HG03469 (cell line): ENCODE results near the gene PANK2.
A peak's percentile ranks its signal among the peaks of the same experiment; 100 is the strongest.
"Not testable (repeated sequence)": the region's sequence is repeated elsewhere in the genome, so short reads cannot be mapped to it uniquely, and the experiment has no call there.

Experiments used
- ATAC-seq: cut with Tn5 transposase; IDR thresholded peaks from one replicate; pipeline ENCODE4 v1.9.1; 2021; ENCODE audit warnings: mild to moderate bottlenecking, moderate library complexity, moderate number of reproducible peaks; ENCODE audit not compliant: unreplicated experiment

PANK2 gene

DNA sequence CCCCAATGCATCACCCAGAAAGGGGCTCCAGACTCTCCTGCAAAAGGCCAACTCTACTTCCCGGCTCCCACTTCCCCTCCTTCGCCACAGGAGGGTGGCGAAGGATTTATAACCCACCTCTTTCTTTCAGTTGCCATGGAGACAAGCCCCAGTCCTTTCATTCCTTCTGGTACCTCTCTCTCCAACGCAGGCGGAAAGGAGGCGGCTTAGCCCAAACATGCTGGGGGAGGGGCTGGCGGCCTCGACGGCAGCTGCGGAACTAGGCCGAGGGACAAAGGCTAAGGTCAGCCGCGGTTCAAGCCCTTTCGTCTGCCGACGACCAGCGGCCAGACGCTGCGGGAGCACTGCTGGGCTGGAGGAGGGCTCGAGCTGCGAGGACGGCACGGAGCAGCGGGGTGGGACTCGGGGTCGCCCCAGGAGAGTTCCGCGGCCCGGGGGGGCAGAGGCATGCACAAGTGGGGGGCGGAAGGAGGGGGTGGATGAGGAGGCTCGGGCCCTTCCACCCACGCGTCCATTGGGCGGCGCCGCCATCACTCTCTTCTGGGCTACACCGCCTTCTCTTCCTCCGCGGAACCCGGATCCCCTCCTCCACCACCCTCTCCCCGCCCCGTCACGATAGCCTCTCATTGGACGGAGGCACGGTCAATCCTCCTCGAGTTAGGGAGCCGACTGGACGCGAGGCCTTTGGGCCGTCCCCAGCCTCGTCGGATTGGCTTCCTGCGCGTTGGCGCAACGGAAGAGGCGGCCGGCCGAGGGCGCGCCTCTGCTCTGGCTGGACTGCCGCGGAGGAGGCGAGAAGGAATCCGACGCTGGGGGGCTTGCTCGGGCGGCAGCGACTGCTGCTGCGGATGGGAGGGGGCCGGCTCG is at the start of gene PANK2:
TSS of gene PANK2 (plus strand) at position 766 of the 867 bp plus-strand sequence.
- ATAC-seq, result peak; percentile 82

DNA sequence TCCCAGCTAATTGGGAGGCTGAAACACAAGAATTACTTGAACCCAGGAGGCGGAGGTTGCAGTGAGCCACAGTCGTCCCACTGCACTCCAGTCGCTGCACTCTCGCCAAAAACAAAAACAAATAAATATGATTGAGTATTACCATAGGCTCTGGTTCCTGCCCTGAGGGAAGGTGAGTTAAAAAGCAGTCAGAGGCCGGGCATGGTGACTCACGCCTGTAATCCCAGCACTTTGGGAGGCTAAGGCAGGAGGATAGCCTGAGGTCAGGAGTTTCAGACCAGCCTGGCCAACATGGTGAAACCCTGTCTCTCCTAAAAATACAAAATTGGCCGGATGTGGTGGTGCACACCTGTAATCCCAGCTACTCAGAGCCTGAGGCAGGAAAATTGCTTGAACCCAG is 49.0 kb upstream of the PANK2 start:
- ATAC-seq, result not testable (repeated sequence)

- no peak for ATAC-seq
These were observed 46.7 kb upstream of the PANK2 start for GRCh38 chr20:3842348-3842930.

GRCh38 chr20:3843490-3843889 is 45.7 kb upstream of the PANK2 start:
- ATAC-seq, result no peak

DNA sequence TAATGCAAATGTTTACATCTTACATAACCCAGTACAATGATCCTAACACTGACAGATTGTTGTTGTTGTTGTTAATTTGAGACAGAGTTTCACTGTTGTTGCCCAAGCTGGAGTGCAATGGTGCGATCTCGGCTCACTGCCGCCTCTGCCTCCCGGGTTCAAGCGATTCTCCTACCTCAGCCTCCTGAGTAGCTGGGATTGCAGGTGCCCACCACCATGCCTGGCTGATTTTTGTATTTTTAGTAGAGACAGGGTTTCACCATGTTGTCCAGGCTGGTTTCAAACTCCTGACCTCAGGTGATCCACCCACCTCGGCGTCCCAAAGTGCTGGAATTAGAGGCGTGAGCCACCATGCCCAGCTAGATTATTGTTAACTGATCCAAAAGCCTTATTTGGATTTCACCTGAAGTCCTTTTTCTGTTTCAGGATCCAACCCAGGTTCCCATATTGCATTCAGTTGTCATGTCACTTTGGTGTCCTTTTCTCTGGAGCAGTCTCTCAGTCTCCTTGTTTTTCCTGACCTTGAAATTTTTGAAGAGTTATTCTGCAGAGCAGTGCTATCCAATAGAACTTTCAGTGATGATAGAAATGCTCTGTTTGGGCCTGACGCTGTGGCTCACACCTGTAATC is 45.1 kb upstream of the PANK2 start:
- ATAC-seq, result not testable (repeated sequence)

- no peak for ATAC-seq
These were observed 42.8 kb upstream of the PANK2 start for GRCh38 chr20:3846378-3846739.

- peak; percentile 75 for ATAC-seq
These were observed 42.3 kb upstream of the PANK2 start, which contains the start of gene MAVS for GRCh38 chr20:3846740-3847428. MAVS (plus strand) TSS chr20:3846834; CDS start chr20:3854625, 7,791 bp downstream.

DNA sequence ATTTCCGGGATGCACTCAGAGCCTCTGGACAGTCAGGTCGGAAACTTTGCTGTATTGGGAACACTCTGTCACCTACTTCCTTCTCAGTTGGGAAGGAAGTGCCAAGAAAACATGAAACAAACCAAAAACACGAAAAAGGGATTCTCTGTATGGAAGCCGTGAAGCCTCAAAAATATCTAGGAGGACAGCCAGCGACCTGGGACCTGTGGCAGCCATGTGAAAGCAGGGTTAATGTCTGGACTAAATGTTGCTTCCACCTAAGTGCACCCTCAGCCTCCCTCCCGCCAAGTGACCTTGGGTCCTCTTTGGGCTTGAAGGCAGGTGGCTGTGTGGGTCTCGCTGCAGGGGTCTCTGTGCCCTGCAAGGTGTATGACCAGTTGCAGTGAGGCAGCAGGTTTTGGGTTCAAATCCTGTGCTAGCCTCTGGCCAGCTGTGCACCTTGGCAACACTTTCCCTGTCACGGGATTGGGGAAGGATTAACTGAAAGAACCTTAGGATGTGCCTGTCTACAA is 41.7 kb upstream of the PANK2 start:
- no peak for ATAC-seq

DNA sequence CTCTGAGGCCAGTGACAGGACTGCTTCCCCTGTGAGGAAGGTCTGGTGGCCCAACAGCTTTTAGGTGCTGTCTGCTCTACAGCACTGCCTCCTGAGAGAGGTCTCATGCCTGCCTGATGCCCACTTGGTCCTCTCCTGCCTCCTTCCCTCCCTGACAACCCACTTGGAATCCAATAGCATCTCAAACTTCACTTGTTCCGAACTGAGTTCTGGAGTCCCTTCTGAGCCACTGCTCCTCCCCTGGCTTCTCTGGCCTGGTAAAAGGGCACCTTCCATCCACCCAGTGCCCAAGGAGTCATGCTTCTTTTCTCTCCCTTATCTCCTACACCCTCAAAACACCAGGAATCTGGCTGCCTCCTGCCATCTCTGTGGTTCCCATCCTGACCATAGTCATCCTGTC is 40.6 kb upstream of the PANK2 start:
- no peak for ATAC-seq

GRCh38 chr20:3854462-3854871 is 34.7 kb upstream of the PANK2 start:
- ATAC-seq, result no peak

GRCh38 chr20:3857405-3857804 is 31.8 kb upstream of the PANK2 start:
- no peak for ATAC-seq

- no peak for ATAC-seq
These were observed 30.5 kb upstream of the PANK2 start for GRCh38 chr20:3858689-3859088.

DNA sequence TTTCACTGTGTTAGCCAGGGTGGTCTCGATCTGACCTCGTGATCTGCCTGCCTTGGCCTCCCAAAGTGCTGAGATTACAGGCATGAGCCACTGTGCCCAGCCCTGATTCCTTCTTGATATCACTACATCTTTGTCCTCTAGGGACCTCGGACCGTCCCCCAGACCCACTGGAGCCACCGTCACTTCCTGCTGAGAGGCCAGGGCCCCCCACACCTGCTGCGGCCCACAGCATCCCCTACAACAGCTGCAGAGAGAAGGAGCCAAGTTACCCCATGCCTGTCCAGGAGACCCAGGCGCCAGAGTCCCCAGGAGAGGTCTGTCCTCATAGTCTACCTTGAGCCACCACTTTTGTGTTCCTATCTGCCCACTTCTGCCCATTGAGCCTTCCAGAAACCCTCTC is 28.0 kb upstream of the PANK2 start:
- no peak for ATAC-seq

DNA sequence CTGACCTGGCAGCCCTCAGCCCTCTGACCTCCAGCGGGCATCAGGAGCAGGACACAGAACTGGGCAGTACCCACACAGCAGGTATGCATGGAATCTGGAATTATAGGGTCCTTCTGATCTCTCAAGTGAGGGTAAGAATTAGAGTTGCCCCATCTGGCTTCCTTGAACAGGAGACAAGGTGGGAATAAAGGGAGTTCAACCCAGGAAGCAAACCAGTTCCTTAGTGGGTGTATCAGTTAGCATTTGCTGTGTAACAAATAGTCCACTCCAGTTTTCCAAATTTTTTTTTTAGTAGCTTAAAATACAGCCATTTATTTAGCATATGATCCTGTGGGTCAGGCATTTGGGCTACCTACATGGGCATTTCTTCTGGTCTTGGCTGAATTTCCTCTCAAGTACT is 26.9 kb upstream of the PANK2 start:
- ATAC-seq, result no peak

GRCh38 chr20:3863317-3863716 is 25.9 kb upstream of the PANK2 start:
- no peak for ATAC-seq

DNA sequence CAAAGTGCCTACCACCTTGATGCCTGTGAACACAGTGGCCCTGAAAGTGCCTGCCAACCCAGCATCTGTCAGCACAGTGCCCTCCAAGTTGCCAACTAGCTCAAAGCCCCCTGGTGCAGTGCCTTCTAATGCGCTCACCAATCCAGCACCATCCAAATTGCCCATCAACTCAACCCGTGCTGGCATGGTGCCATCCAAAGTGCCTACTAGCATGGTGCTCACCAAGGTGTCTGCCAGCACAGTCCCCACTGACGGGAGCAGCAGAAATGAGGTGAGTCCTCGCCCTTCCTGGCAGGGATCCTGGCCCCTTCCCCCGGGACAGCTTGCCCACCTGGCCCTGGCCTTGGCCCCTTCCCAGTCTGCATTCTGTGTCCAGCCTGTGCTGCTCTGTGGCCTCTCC is 24.7 kb upstream of the PANK2 start:
- no peak for ATAC-seq

DNA sequence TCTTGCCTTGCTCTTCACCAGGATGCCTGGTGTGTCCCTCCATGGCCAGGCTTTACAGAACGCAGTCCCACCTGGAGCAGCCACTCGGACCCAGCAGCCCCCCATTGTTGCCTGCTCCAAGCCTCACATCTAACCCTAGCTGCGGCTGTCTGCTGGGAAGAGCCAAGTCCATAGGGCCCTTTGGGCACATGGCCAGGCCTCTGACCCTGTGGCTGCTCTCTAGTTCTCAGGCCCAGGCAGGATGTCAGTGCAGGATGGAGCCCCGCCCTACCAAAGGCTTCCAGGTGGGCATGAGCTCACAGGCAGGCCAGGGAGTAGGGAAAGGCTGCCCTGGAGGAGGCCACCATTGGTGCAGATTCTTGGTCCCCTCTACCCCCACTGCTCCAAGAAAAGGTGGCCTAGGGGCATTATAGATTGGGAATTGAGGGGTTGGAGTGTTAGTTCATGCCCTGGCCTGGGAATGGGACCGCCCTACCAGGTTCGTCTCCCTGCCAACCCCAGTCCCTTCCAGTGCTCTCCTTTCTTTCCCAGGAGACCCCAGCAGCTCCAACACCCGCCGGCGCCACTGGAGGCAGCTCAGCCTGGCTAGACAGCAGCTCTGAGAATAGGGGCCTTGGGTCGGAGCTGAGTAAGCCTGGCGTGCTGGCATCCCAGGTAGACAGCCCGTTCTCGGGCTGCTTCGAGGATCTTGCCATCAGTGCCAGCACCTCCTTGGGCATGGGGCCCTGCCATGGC is 23.9 kb upstream of the PANK2 start:
- no peak for ATAC-seq

- no peak for ATAC-seq
These were observed 23.2 kb upstream of the PANK2 start for GRCh38 chr20:3865887-3866407.

- ATAC-seq, result no peak
These were observed 22.7 kb upstream of the PANK2 start for GRCh38 chr20:3866464-3866863.

DNA sequence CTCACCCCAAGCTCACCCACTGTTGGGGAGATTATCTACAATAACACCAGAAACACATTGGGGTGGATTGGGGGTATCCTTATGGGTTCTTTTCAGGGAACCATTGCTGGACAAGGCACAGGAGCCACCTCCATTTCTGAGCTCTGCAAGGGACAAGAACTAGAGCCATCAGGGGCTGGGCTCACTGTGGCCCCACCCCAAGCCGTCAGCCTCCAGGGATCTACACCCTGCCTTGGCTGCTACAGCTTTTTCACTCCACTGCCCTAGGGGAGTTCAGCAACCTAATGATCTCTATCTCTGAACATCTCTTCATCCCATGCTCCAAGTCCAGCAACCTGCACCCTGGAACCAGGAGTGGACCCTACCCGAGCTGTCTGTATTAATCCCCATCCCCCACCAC is 21.4 kb upstream of the PANK2 start:
- no peak for ATAC-seq
